ENCODE data around the gene OSGEP.

The OSGEP gene

GRCh38 chr14:20434701-20435581 is 19.7 kb downstream of the OSGEP start:
- DNase-seq (ENCODE audit: low read depth in 3 of 3) = no peak

DNA sequence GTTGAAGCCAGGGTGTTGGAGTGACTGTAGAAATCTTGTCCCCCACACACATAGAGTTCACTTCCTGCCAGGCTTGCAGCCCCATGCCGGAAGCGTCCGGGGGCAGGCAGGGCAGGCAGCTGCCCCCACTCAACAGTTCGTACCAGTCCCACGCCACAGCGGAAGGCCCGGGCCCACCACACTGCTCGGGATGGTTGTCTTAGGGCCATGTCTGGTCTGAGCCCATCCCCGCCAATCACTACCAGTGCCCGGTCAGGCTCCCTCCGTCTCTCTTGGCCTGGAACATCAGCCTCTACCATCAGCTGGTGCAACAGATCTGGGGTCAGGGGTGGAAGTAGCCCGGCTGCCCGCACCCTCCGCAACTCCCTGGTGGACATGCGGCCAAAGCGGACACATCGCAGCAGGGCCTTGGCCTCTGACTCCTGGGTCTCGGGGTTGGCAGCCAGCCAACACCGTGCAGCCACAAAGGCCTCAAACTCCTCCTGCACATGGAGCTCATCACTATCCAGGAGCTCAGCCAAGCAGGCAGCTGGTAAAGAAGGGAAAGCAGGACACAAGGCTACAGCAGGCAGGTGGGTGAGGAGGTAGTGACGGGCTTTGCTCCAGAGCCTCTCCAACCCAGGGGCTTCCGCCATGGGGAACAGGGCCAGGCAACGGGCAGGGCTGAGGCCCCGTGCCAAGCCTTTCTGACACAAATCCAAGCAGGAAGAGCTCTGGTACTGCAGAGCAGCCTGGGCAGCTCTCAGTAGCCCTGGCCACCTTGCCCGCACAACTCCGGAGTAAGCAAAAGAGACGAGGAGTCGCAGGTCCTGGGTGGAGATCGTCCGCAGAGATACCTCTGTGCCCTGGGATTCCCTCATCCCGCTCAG is 24.6 kb downstream of the OSGEP start:
- DNase-seq (ENCODE audit: low read depth in 3 of 3) = no peak

DNA sequence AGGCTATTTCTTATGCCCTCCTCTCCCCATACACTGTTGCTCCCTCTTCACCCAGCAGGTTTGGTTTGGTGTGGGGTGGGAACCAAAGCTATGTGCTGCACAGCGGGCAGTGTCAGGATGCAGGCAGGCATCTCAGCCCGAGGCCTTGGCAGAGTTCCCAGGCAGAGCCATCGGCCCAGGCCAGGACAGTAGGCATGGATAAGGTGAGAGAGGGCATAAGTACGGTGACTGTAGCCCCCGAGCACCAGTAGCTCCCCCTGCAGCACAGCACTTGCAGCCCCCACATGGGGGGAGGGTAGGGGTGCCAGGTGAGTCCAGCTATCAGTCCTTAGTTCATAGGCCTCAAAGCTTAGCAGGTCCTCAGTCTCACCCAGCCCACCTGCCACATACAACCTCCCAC is 25.8 kb downstream of the OSGEP start:
- no peak for DNase-seq (ENCODE audit: low read depth in 3 of 3)

GRCh38 chr14:20428010-20428365 is 26.6 kb downstream of the OSGEP start:
- no peak for DNase-seq (ENCODE audit: low read depth in 3 of 3)

DNA sequence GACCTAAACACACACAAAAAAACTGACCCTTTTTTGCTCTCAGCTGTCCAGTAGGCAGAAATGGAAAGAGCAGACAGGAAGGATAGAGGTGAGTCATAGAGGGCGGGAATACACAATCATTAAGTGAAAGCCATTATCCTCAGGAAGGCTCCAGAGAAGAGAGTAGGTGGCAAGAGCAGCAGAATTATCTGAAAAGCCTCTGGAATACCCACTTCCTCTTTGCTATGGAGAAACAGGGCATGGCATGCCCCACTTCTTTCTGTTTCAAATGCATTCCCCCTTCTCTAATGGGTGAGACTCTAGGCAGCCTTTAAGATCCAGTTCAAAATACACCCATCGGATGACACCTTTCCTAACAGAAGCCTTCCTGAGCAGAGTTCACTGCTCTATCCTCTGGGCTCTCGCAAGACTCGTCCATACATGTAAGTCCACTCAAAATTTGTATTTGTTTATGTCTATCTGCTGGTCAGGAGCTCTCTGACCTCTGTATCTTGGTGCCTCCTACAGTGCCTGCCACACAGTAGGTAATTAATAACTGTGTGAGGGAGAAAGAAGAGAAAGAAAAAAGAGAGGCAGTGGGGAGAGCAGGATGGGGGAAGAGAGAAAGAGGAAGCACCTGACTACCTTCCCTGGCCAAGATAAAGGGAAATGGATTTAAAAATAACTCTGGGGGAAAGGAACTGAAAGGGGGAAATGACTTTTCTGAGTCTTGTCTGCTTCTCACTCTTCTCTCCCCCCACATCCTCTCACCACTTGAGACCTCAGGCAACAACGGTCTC is 27.2 kb downstream of the OSGEP start:
- no peak for DNase-seq (ENCODE audit: low read depth in 3 of 3)

DNA sequence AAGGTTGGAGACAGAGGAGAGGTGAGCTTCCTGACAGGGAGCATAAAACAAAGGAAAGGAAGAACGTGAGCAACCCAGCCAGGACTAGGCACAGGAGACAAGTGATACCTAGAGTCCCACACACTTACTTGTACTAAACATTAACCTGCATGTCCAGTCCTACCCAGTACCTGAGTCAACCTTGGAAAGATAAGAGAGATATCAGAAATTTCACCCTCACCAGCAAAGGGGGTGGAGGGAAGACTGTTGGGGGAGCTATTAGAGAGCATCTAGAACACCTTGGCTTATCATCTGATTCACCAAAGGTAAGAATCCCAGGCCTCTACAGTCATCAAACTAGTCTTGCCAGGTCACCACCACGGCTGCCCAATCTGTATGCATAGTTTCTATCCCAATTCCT is 29.8 kb downstream of the OSGEP start:
- no peak for DNase-seq (ENCODE audit: low read depth in 3 of 3)

DNA sequence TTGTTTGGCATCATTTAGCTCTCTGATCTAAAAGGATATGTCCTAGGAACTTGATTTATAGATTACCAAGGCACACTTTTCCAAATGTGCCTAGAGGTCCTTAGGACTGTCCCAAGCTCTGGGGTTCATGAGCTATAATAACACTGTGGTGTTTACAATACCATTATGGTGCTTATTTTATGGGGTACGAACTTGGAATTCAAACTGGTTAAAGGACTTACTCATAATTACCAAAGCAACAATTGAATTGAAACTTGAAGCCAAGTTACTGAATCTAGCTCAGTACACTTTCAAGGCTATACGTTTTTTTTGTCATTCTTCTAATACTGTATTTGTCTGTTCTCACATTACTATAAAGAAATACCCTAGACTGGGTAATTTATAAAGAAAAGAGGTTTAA is 31.7 kb downstream of the OSGEP start:
- no peak for DNase-seq (ENCODE audit: low read depth in 3 of 3)

GRCh38 chr14:20421267-20421666 is 33.3 kb downstream of the OSGEP start:
- DNase-seq (ENCODE audit: low read depth in 3 of 3) = no peak

GRCh38 chr14:20419419-20419818 is 35.2 kb downstream of the OSGEP start:
- DNase-seq (ENCODE audit: low read depth in 3 of 3) = no peak

GRCh38 chr14:20418501-20418909 is 36.1 kb downstream of the OSGEP start:
- DNase-seq (ENCODE audit: low read depth in 3 of 3) = no peak

DNA sequence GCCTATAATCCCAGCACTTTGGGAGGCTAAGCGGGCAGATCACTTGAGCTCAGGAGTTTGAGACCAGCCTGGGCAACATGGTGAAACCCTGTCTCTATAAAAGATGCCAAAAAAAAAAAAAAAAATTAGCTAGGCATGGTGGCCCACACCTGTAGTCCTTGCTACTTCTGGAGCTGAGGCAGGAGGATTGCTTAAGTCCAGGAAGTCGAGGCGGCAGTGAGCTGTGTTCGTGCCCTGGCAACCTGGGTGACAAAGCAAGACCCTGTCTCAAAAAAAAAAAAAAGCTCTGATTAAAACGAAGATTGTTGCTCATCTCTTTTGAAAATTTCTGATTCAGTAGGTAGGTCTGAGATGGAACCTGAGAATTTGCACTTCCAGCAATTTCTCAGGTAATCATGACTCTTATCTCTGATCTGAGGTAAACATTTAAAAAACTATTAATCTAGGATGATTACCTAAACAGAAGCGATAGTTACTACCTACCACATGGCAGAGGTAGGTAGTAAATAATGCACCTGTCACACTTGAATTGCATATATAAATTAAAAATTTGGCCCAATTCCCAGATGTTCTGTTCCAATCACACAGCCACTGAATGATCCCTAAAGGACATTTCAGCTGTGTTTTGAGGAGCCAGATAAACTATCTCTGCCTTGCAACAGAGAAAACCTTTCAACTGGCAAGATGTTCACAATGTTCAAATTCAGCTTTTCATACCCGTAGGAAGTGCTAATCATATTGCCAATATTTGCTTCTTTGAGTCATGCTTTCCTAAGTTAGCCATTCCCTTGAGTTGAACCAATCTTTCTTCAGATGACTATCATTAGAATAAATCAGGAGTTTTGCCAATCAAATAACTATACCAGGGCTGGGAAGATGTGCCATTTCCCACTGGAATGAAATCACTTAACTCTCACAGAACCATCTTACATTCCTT is 37.1 kb downstream of the OSGEP start:
- no peak for DNase-seq (ENCODE audit: low read depth in 3 of 3)

- no peak for DNase-seq (ENCODE audit: low read depth in 3 of 3)
Observed at GRCh38 chr14:20416223-20416622, 38.4 kb downstream of the OSGEP start.

DNA sequence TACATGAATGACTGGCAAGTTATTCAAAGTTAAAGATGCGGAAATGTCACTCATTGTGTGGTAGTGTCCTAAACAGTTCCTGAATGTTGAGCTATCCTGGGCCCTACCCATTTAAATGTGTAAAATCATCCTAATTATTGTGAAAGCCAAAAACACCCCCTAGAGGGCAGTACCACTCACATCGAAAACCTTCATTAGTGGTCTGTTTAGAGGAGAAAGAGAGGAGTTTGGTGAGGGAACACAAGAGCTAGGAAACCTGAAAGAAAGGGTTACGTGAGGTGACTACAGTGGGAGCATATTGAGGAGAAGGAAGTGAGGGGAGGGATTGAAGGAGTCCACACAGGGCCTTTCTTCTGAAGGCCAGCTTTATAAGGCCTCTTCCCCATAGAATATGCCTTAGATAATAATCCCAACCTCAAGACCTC is 38.8 kb downstream of the OSGEP start:
- DNase-seq (ENCODE audit: low read depth in 3 of 3) = no peak

DNA sequence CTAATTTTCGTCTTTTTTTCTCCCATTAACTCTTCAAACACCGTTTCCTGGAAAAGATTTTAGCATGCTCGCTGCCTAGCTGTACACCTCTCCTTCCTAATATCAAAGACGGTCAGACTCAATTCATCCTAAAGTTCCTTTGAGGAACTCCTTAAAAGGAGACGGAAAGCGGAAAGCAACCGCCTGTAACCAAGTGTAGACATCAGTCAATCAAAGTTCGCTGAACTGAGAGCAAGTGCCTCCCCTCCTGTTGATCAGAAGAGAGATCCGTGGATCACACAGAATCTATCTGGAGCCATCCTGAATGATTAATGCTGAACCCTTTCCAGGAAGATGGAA is 40.9 kb downstream of the OSGEP start:
- no peak for DNase-seq (ENCODE audit: low read depth in 3 of 3)

DNA sequence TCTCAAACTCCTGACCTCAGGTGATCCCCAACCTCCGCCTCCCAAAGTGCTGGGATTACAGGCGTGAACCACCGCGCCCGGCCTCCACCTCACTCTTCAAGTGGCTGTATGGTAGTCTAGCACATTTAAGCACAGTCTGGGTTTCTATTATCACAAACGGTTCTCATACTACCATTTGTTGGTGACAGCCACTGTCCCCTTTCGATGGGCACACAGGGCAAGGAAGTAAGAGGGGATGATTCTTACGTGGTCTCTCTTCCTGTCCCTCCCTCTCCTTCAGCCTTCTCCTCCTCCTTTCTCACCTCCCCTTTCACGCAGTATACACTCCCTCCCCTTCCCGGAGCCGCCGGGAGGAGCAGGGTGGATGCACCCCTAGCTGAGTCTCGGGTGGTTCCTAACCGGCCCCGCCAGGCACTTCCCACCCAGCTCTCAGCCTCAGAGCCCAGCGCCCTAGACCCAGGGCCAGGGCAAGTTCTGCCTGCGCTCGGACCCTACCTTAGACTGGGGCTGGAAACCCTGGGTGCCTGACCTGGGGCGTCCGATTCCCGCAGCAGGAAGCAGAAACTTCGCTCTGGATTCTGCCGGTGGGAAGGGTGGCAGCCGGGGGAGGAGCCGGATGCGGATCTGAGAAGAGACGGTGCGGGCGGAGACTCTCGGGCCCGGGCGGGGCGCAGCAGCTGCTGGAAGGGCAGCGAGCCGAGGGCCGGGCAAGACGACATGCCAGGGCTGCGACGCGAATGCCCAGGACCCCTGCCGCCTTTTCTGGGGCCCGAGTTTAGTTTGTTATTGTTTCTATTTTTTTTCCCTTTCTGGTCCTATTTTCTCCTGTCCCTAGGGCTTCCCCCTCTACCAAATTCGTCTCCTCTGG is 41.5 kb downstream of the OSGEP start, which contains the start of gene TEP1:
Gene TEP1, minus strand, starts transcription at position 626 of the 868 bp plus-strand sequence. CDS start 5,062 bp downstream, outside the sequence.
- peak; percentile 62 to 76 (median 62) for DNase-seq (ENCODE audit: low read depth in 3 of 3)

- no peak for DNase-seq (ENCODE audit: low read depth in 3 of 3)
Observed at GRCh38 chr14:20412411-20412810, 42.2 kb downstream of the OSGEP start.

DNA sequence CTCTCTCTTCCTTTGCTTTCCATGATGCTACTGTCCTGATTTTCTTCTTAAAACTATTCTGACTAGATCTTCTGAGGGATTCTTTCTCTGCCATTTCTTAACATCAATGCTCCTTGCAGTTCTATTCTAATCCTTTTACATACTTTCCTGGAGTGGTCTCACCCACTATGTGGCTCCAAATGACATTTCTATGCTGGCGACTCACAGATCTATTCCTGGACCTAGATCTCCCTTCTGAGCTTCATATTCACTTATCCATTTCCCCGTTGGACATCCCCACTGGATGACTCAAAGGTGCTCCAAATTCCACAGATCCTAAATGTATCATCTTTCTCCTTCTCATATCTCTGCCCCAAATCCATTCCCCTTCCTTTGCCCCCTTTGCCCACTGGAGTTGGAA is 45.4 kb downstream of the OSGEP start:
- no peak for DNase-seq (ENCODE audit: low read depth in 3 of 3)

DNA sequence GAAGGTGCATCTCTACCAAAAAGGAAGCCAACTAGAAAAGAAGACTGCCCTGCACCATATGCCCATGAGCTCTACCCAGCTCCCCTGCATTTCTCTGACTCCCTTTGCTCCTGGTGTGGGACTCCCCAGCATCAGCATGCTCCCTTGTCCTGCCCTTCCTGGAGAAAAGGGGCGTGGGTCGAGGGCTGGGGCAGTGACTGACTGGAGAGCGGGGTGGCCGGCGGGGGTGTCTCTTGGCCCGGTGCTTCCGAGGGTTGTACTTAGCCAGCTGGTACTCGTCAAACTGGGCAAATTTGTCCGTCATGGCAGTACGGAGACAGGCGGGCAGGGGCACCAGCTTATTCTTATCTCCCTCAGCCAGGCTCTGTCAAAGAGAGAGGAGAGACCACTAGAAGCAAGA is 51.1 kb downstream of the OSGEP start:
- no peak for DNase-seq (ENCODE audit: low read depth in 3 of 3)

DNA sequence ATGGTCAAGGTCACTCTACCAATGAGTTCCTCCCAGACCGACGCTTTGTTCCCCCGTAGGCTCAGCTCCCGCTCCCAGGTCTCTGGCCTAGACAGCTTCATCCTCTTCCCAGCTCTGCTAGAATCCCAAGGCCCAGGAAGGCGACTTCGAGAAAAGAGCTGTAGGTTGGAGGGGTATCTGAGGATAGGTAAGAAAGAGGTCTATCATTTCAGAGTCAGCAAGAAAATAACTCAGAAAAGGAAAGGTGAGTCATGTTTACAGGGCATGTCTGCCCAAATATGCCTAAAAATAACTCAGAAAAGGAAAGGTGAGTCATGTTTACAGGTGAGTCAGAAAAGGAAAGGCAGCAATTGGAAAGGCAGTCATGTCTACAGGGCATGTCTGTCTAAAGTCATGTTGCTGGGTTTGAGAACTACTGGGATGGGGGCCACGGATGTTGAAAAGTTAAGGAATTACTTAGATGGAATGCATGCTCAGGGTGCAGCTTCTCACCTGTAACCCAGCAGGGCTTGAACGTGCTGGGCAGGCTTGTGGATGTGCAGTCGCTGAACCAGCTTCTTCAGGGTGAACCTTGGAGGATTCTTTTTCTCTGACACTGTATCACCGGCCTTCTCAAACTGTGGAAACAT is 53.5 kb downstream of the OSGEP start:
- DNase-seq (ENCODE audit: low read depth in 3 of 3) = no peak

DNA sequence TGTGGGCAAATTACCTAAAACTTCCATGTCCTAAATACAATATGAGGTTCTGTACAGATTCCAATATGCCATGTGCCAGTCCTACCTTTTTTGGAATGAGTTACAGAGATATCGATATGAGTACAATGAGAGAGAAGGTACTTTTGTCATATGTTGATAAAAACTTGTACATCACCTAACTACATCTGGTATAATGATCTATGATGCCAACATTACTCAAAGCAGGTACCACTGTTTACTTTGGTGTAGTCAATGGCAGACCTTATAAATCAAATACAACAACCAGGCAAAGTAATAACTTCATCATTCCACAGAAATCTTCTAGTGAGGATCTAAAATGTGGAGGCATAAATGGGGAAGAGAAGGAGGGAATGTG is 54.0 kb downstream of the OSGEP start:
- DNase-seq (ENCODE audit: low read depth in 3 of 3) = no peak

Data from stimulated activated CD4-positive, alpha-beta T cell treated with anti-CD3 and anti-CD28 coated beads, TNF-alpha, amount 100 ng/mL, for 48 hours (primary cell).